Psoas muscle (tissue), 8 donors: ENCODE data around the gene FOCAD. TPM values are rescaled to one million over a fixed set of nuclear protein-coding genes. Genes with fewer than 3 reads are reported as not detected.
A peak's percentile ranks its signal among the peaks of the same experiment; 100 is the strongest.
"Not testable (repeated sequence)": the region's sequence is repeated elsewhere in the genome, so short reads cannot be mapped to it uniquely, and the experiment has no call there.

Experiments used
- ATAC-seq, 4 donors: fragments of 200-7000 bp; cut with Tn5 transposase; one replicate each; pipeline ENCODE4 v1.9.1; 2020; ENCODE audit warnings: moderate library complexity in 3 of 4, mild to moderate bottlenecking in 2 of 4
- DNase-seq, 2 donors: peaks; one replicate each; pipeline ENCODE4 v3.0.0-alpha.2; 2020
- H3K27ac ChIP-seq: fragments of 200-600 bp; one replicate; pipeline ENCODE4 v1.8.0; 2022
- H3K27me3 ChIP-seq, 3 donors: fragments of 200-600 bp in 1 of 3; one replicate each; pipeline versions ENCODE4 v1.6.1 to v1.8.0; 2013 to 2022; ENCODE audit warnings: low read length in 2 of 3, mild to moderate bottlenecking in 2 of 3, moderate library complexity in 1 of 3; ENCODE audit not compliant: insufficient read depth in 3 of 3
- H3K36me3 ChIP-seq, 2 donors: fragments of 200-600 bp in 1 of 2; one replicate each; pipeline versions ENCODE4 v1.6.1 to v1.8.0; 2013 to 2022; ENCODE audit warnings: low read depth in 1 of 2, mild to moderate bottlenecking in 1 of 2, moderate library complexity in 1 of 2; ENCODE audit not compliant: insufficient read depth in 1 of 2
- H3K4me1 ChIP-seq: fragments of 200-600 bp; one replicate; pipeline ENCODE4 v1.8.0; 2022
- H3K4me3 ChIP-seq: fragments of 200-600 bp; one replicate; pipeline ENCODE4 v1.8.0; 2022; ENCODE audit warnings: mild to moderate bottlenecking
- H3K9me3 ChIP-seq: fragments of 200-600 bp; one replicate; pipeline ENCODE4 v1.8.0; 2022
- WGBS, 3 donors: extraction: QIAGEN DNeasy Blood & Tissue Kit; methylation state at CpG; one replicate each; pipeline versions ENCODE4 v1.1.6 to v1.1.7; 2013; 5-methylcytosine and 5-hydroxymethylcytosine counted together
- intact Hi-C, 2 donors: fragments of 100-400 bp; cut with DNase I; formaldehyde crosslinking; loops; one replicate each; pipeline versions ENCODE4 v1.11.0 to v1.14.2; 2022
- polyA plus RNA-seq, 3 donors: library from polyadenylated mRNA; stranded (reverse); fragments of 200-250 nt; gene quantifications; one replicate each; pipeline ENCODE4 v1.2.3, GENCODE V29; 2013
- total RNA-seq, 4 donors: library from RNA; stranded (reverse); fragmentation: NEBNext Ultra II Directional in 2 of 4; extraction: Animal tissue kit (Norgen Biotek cat#: 25700) in 2 of 4; gene quantifications; one replicate each; pipeline versions ENCODE4 v1.2.1 to v1.2.4, GENCODE V29; 2021 to 2023
- TF ChIP-seq, protein P1 (sequence below): fragments of 200-600 bp; IDR thresholded peaks from one replicate; pipeline ENCODE4 v1.8.0; 2022; ENCODE audit warnings: antibody characterized with exemption
- donor health status: healthy with polysubstance abuse.
- donor health status: DM: no; HTN: no; CAD: no; lungs with moderate emphysema.
- donor health status: Bipolar disorder and iron deficiency.
- donor health status: healthy.
- donor health status: DM: yes; HTN: yes; CAD: no.
- donor health status: DM: no; HTN: no; CAD: no.
- donor health status: DM: no; HTN: no; CAD: no.
- donor health status: DM: yes; HTN: yes; CAD: no.

FOCAD gene
- total and polyA plus RNA-seq, 7 donors = 5.8 to 24.8 (median 12.1) TPM

DNA sequence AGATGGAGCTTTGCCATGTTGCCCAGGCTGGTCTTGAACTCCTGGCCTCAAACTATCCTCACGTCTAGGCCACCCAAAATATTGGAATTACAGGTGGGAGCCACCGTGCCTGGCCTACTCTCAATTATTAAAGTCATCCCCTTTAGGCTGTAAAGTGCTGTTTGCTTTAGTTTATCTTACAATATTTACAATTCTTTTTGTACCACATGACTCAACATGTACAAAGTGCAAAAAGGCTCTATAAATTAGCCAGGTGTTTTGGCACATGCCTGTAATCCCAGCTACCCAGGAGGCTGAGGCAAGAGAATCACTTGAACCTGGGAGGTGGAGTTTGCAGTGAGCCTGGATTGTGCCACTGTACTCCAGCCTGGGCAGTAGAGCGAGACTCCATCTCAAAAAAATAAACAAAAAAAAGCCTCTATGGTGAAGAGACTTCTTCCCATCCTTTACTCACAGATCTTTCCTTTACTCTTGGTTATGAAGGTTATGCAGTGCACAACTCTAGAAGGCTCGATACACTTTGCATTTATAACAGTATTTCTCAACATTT is 33.2 kb upstream of the FOCAD start:
- TF ChIP-seq, protein P1, sequence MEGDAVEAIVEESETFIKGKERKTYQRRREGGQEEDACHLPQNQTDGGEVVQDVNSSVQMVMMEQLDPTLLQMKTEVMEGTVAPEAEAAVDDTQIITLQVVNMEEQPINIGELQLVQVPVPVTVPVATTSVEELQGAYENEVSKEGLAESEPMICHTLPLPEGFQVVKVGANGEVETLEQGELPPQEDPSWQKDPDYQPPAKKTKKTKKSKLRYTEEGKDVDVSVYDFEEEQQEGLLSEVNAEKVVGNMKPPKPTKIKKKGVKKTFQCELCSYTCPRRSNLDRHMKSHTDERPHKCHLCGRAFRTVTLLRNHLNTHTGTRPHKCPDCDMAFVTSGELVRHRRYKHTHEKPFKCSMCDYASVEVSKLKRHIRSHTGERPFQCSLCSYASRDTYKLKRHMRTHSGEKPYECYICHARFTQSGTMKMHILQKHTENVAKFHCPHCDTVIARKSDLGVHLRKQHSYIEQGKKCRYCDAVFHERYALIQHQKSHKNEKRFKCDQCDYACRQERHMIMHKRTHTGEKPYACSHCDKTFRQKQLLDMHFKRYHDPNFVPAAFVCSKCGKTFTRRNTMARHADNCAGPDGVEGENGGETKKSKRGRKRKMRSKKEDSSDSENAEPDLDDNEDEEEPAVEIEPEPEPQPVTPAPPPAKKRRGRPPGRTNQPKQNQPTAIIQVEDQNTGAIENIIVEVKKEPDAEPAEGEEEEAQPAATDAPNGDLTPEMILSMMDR = no peak
- H3K27me3 ChIP-seq = no peaks in the 10 kb centered on the region
- ATAC-seq (no peak), DNase-seq (no peak)
- H3K27ac ChIP-seq = no peak overlapping the region
- no peak overlapping the region for H3K4me3 ChIP-seq
- H3K4me1 ChIP-seq = no peaks in the 10 kb centered on the region
- intact Hi-C loops = no loop called here
- WGBS, 3 donors = 86 to 94% (median 87%) methylated on average over 4 of the region's 4 CpGs
- no peaks in the 10 kb centered on the region for H3K36me3 ChIP-seq
- H3K9me3 ChIP-seq = no peaks in the 10 kb centered on the region

DNA sequence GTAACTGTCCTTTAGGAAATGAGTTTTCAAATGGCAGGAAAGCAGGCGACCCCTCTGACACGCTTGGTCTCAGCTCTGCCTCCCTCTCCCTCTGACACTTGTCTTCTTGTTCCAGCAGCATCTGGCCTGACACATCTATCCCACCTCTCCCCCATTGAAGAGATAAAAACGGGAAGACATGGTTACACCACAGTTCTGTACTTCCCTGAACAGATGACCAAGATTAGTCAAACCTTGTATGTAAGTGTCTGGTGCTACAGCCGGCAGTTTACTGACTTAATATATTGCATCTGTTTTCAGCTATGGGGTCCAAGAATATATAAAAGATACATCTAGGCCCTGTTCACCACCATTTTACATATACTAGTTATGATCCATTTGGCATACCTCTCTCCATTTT is 32.1 kb upstream of the FOCAD start:
- DNase-seq = no peak
- intact Hi-C loops = no loop called here
- WGBS, 3 donors = 72 to 76% (median 75%) methylated on average over 4 of the region's 4 CpGs
- H3K9me3 ChIP-seq = no peaks in the 10 kb centered on the region
- no peaks in the 10 kb centered on the region for H3K4me1 ChIP-seq
- no peak overlapping the region for H3K4me3 ChIP-seq
- TF ChIP-seq, protein P1 = no peak
- H3K27ac ChIP-seq = no peak overlapping the region
- no peaks in the 10 kb centered on the region for H3K27me3 ChIP-seq
- H3K36me3 ChIP-seq = no peaks in the 10 kb centered on the region
- no peak for ATAC-seq

DNA sequence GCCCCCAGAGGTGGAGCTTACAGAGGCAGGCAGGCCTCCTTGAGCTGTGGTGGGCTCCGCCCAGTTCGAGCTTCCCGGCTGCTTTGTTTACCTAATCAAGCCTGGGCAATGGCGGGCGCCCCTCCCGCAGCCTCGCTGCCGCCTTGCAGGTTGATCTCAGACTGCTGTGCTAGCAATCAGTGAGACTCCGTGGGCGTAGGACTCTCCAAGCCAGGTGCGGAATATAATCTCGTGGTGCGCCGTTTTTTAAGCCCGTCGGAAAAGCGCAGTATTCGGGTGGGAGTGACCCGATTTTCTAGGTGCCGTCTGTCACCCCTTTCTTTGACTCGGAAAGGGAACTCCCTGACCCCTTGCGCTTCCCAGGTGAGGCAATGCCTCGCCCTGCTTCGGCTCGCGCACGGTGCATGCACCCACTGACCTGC is 25.8 kb upstream of the FOCAD start:
- peak overlapping the region; percentile 60 for H3K4me3 ChIP-seq
- H3K27me3 ChIP-seq, H3K4me1 ChIP-seq, ATAC-seq, H3K27ac ChIP-seq, DNase-seq, H3K36me3 ChIP-seq, intact Hi-C loops, H3K9me3 ChIP-seq: not testable (repeated sequence)
- 38 to 49% (median 48%) methylated on average over 16 to 23 of the region's 27 CpGs for WGBS, 3 donors

DNA sequence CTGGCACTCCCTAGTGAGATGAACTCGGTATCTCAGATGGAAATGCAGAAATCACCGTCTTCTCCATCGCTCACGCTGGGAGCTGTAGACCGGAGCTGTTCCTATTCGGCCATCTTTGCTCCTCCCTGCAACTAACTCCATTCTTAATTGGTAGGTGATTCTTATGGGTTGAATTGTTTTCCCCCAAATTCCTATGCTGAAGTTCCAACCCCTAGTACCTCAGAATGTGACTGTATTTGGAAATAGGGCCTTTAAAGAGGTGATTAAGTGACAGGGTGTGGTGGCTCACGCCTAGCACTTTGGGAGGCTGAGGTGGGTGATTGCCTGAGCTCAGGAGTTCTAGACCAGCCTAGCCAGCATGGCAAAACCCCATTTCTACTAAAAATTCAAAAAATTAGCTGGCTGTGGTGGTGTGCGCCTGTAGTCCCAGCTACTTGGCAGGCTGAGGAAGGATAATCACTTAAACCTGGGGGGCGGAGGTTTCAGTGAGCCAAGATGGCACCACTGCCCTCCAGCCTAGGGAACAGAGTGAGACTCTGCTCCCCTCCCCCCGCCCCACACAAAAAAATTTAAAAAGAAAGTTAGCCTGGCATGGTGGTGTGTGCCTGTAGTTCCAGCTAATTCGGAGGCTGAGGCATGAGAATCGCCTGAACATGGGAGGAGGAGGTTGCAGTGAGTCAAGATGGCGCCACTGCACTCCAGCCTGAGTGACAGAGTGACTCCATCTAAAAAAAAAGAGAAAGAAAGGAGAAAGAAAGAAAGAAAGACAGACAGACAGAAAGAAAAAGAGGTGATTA is 25.2 kb upstream of the FOCAD start:
- WGBS, 3 donors = 77 to 82% (median 79%) methylated on average over 13 of the region's 13 CpGs

DNA sequence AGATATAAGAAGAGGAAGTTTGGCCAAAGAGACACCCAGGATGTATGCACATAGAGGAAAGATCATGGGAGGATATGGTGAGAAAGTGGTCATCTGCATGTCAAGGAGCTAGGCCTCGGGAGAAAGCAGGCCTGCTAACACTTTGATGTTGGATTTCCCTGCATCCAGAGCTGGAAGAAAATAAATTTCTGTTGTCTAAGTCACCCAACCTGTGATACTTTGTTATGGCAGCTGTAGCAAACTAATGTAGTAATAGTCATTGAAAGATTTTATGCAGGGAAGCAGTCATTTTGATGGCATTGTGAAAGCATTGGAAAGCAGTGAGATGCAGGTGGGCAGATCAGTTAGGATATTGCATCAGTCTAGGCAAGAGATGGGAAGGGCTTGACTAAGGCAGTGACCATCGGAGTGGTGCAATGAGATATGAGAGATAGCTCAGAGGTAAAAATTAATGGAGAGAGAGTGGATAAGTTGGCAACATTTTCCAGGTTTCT is 24.5 kb upstream of the FOCAD start:
- TF ChIP-seq, protein P1 = no peak
- intact Hi-C loops = no loop called here
- no peak for DNase-seq
- Histone ChIP-seq H3K4me3 (no peak overlapping the region), H3K36me3 (no peaks in the 10 kb centered on the region), H3K4me1 (no peaks in the 10 kb centered on the region), H3K27ac (no peak overlapping the region), H3K9me3 (no peaks in the 10 kb centered on the region), H3K27me3 (no peaks in the 10 kb centered on the region)
- WGBS, 3 donors = 76 to 85% (median 85%) methylated on average over 2 of the region's 2 CpGs
- ATAC-seq = no peak

More for the DNA sequence above, 25.2 kb upstream of the FOCAD start:
- ATAC-seq (no peak), DNase-seq (no peak)
- intact Hi-C loops = no loop called here
- Histone ChIP-seq H3K9me3 (no peaks in the 10 kb centered on the region), H3K36me3 (no peaks in the 10 kb centered on the region), H3K4me3 (peak overlapping the region; percentile 60), H3K27me3 (no peaks in the 10 kb centered on the region), H3K27ac (no peak overlapping the region), H3K4me1 (no peaks in the 10 kb centered on the region)
- TF ChIP-seq, protein P1 = no peak
